Activated CD4-positive, alpha-beta T cell treated with anti-CD3 and anti-CD28 coated beads for 4 hours (primary cell): ENCODE results near the gene PTPRA.

Experiments used
- DNase-seq, 2 donors: peaks; one replicate each; pipeline ENCODE4 v3.0.0-alpha.2; 2020

The PTPRA gene

GRCh38 chr20:3081641-3082040 lies 208.4 kb downstream of the PTPRA start:
- DNase-seq = no peak

- no peak for DNase-seq
Observed at GRCh38 chr20:3082306-3082951, 209.1 kb downstream of the PTPRA start.

- DNase-seq = no peak
Observed at GRCh38 chr20:3082955-3083952, 210.0 kb downstream of the PTPRA start.

GRCh38 chr20:3084283-3084985 lies 211.2 kb downstream of the PTPRA start, which contains the start of gene AVP:
TSS of gene AVP (minus strand) at chr20:3084724. CDS start at chr20:3084674, 50 bp downstream.
- DNase-seq = no peak

- DNase-seq = no peak
Observed at GRCh38 chr20:3084986-3085360, 211.7 kb downstream of the PTPRA start.

GRCh38 chr20:3085571-3086072 lies 212.3 kb downstream of the PTPRA start:
- no peak for DNase-seq

- no peak for DNase-seq
Observed at GRCh38 chr20:3088031-3088430, 214.8 kb downstream of the PTPRA start.
